SK-N-SH treated with all-trans-retinoic acid at 6 μM for 48 hours (cell line): ENCODE data around the gene ARHGEF10L.

Experiments
- ATAC-seq: fragments of 200-7000 bp; cut with Tn5 transposase; 3 replicates; pipeline ENCODE4 v1.9.1; 2020; ENCODE audit warnings: mild to moderate bottlenecking, moderate library complexity
- ARNTL ChIP-seq: fragments of 450-650 bp; formaldehyde crosslinking; IDR thresholded peaks from 2 replicates; pipeline ENCODE4 v1.5.0; 2020; ENCODE audit warnings: low read depth, mild to moderate bottlenecking, moderate library complexity, borderline replicate concordance
- CSDC2 ChIP-seq: fragments of 250-450 bp; sonication (Bioruptor Pico); IDR thresholded peaks from 2 replicates; pipeline ENCODE4 v1.5.0; 2020; ENCODE audit warnings: mild to moderate bottlenecking, moderate library complexity
- ESRRG ChIP-seq: fragments of 250-450 bp; sonication (Bioruptor Pico); IDR thresholded peaks from 2 replicates; pipeline ENCODE4 v1.6.1; 2021; ENCODE audit warnings: mild to moderate bottlenecking
- ISL1 ChIP-seq: fragments of 250-450 bp; sonication (Bioruptor Pico); IDR thresholded peaks from 2 replicates; pipeline ENCODE4 v2.1.2; 2022; ENCODE audit warnings: mild to moderate bottlenecking, moderate library complexity
- OSR1 ChIP-seq: fragments of 250-450 bp; sonication (Bioruptor Pico); IDR thresholded peaks from 2 replicates; pipeline ENCODE4 v1.8.0; 2022; ENCODE audit warnings: moderate library complexity, mild to moderate bottlenecking, inconsistent platforms
- PPARA ChIP-seq: fragments of 250-450 bp; sonication (Bioruptor Pico); IDR thresholded peaks from 2 replicates; pipeline ENCODE4 v1.5.0; 2020; ENCODE audit warnings: mild to moderate bottlenecking, borderline replicate concordance
- TCF4 ChIP-seq: fragments of 250-450 bp; sonication (Bioruptor Pico); IDR thresholded peaks from 2 replicates; pipeline ENCODE4 v1.8.0; 2021; ENCODE audit warnings: mild to moderate bottlenecking, moderate library complexity, borderline replicate concordance
- ZC3H10 ChIP-seq: fragments of 250-450 bp; sonication (Bioruptor Pico); IDR thresholded peaks from 2 replicates; pipeline ENCODE4 v1.5.1; 2021; ENCODE audit warnings: mild to moderate bottlenecking, moderate library complexity
- ZNF565 ChIP-seq: fragments of 450-650 bp; formaldehyde crosslinking; conservative IDR thresholded peaks from 2 replicates; pipeline ENCODE4 v1.5.0; 2020; ENCODE audit warnings: low read depth, mild to moderate bottlenecking, moderate library complexity
- ZNF8 ChIP-seq: fragments of 450-650 bp; formaldehyde crosslinking; IDR thresholded peaks from 2 replicates; pipeline ENCODE4 v1.5.0; 2020; ENCODE audit warnings: mild to moderate bottlenecking, moderate library complexity
- TF ChIP-seq, protein P1 (sequence below): fragments of 250-450 bp; sonication (Bioruptor Pico); IDR thresholded peaks from 2 replicates; pipeline ENCODE4 v1.5.0; 2020; ENCODE audit warnings: mild to moderate bottlenecking, moderate library complexity
- TF ChIP-seq, protein P2 (sequence below): fragments of 250-450 bp; sonication (Bioruptor Pico); IDR thresholded peaks from 2 replicates; pipeline ENCODE4 v1.5.1; 2020; ENCODE audit warnings: low read depth, mild to moderate bottlenecking, moderate library complexity
- TF ChIP-seq, protein P3 (sequence below): fragments of 250-450 bp; sonication (Bioruptor Pico); IDR thresholded peaks from 2 replicates; pipeline ENCODE4 v1.8.0; 2020; ENCODE audit warnings: mild to moderate bottlenecking, moderate library complexity, borderline replicate concordance
- TF ChIP-seq, protein P4 (sequence below): fragments of 250-450 bp; sonication (Bioruptor Pico); IDR thresholded peaks from 2 replicates; pipeline ENCODE4 v1.8.0; 2021; ENCODE audit warnings: low read depth, mild to moderate bottlenecking, moderate library complexity, borderline replicate concordance
- TF ChIP-seq, protein P5 (sequence below): fragments of 250-450 bp; sonication (Bioruptor Pico); IDR thresholded peaks from 2 replicates; pipeline ENCODE4 v1.5.1; 2021; ENCODE audit warnings: mild to moderate bottlenecking, moderate library complexity

ARHGEF10L gene

DNA sequence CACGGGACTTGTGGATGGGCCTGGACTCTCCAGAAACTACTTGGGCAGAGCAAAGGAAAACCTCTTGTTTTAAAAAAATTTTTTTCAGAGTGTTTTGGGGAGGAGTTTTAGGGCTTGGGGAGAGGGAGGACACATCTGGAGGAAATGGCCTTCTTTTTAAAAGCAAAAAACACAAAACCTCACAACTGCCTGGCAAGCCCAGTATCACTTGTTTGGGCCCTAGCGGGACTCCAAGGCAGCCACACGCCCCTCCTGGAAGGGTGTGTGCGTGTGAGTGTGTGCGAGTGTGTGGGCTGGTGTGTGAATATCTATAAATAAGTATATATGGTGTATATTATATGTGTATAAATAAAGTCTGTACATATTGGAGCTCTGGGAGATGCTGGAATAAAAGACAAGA is 158.0 kb downstream of the ARHGEF10L start:
- ATAC-seq, result no peak
- TF ChIP-seq TCF4, result no peak
- no peak for TF ChIP-seq OSR1 (CRISPR knock-in tag)
- no peak for TF ChIP-seq ZNF8
- TF ChIP-seq, protein P1, sequence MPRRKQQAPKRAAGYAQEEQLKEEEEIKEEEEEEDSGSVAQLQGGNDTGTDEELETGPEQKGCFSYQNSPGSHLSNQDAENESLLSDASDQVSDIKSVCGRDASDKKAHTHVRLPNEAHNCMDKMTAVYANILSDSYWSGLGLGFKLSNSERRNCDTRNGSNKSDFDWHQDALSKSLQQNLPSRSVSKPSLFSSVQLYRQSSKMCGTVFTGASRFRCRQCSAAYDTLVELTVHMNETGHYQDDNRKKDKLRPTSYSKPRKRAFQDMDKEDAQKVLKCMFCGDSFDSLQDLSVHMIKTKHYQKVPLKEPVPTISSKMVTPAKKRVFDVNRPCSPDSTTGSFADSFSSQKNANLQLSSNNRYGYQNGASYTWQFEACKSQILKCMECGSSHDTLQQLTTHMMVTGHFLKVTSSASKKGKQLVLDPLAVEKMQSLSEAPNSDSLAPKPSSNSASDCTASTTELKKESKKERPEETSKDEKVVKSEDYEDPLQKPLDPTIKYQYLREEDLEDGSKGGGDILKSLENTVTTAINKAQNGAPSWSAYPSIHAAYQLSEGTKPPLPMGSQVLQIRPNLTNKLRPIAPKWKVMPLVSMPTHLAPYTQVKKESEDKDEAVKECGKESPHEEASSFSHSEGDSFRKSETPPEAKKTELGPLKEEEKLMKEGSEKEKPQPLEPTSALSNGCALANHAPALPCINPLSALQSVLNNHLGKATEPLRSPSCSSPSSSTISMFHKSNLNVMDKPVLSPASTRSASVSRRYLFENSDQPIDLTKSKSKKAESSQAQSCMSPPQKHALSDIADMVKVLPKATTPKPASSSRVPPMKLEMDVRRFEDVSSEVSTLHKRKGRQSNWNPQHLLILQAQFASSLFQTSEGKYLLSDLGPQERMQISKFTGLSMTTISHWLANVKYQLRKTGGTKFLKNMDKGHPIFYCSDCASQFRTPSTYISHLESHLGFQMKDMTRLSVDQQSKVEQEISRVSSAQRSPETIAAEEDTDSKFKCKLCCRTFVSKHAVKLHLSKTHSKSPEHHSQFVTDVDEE (CRISPR knock-in tag), result no peak
- no peak for TF ChIP-seq CSDC2 (CRISPR knock-in tag)
- no peak for TF ChIP-seq ARNTL (CRISPR knock-in tag)
- TF ChIP-seq PPARA (CRISPR knock-in tag), result no peak
- TF ChIP-seq ZNF565 (CRISPR knock-in tag), result no peak
- TF ChIP-seq, protein P2, sequence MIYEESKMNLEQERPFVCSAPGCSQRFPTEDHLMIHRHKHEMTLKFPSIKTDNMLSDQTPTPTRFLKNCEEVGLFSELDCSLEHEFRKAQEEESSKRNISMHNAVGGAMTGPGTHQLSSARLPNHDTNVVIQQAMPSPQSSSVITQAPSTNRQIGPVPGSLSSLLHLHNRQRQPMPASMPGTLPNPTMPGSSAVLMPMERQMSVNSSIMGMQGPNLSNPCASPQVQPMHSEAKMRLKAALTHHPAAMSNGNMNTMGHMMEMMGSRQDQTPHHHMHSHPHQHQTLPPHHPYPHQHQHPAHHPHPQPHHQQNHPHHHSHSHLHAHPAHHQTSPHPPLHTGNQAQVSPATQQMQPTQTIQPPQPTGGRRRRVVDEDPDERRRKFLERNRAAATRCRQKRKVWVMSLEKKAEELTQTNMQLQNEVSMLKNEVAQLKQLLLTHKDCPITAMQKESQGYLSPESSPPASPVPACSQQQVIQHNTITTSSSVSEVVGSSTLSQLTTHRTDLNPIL (CRISPR knock-in tag), result no peak
- TF ChIP-seq, protein P3, sequence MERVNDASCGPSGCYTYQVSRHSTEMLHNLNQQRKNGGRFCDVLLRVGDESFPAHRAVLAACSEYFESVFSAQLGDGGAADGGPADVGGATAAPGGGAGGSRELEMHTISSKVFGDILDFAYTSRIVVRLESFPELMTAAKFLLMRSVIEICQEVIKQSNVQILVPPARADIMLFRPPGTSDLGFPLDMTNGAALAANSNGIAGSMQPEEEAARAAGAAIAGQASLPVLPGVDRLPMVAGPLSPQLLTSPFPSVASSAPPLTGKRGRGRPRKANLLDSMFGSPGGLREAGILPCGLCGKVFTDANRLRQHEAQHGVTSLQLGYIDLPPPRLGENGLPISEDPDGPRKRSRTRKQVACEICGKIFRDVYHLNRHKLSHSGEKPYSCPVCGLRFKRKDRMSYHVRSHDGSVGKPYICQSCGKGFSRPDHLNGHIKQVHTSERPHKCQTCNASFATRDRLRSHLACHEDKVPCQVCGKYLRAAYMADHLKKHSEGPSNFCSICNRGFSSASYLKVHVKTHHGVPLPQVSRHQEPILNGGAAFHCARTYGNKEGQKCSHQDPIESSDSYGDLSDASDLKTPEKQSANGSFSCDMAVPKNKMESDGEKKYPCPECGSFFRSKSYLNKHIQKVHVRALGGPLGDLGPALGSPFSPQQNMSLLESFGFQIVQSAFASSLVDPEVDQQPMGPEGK (CRISPR knock-in tag), result no peak
- TF ChIP-seq, all 23 proteins: peak for 0

DNA sequence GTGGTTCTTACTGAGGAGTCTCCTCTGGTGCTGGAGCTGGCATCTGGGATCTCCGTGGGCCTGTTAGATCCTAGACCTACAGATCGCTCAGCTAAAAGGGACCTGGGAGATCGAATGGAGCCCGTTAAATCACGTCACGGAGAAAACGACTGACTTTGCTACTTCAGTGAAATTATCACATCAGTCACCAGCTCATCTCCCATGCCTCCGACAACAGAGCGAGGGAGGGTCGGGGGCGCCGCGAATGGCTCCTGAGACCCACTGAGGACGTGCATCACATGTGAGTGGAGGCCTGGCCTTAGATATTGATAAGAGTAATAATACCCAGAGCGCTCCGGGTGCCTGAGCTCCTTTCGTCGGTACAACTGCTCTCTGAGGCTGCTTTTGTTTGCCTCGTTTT is 160.1 kb downstream of the ARHGEF10L start:
- no peak for ATAC-seq
- TF ChIP-seq, protein P2 (CRISPR knock-in tag), result no peak
- TF ChIP-seq, protein P4, sequence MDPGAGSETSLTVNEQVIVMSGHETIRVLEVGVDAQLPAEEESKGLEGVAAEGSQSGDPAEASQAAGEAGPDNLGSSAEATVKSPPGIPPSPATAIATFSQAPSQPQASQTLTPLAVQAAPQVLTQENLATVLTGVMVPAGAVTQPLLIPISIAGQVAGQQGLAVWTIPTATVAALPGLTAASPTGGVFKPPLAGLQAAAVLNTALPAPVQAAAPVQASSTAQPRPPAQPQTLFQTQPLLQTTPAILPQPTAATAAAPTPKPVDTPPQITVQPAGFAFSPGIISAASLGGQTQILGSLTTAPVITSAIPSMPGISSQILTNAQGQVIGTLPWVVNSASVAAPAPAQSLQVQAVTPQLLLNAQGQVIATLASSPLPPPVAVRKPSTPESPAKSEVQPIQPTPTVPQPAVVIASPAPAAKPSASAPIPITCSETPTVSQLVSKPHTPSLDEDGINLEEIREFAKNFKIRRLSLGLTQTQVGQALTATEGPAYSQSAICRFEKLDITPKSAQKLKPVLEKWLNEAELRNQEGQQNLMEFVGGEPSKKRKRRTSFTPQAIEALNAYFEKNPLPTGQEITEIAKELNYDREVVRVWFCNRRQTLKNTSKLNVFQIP (CRISPR knock-in tag), result no peak
- TF ChIP-seq, protein P5, sequence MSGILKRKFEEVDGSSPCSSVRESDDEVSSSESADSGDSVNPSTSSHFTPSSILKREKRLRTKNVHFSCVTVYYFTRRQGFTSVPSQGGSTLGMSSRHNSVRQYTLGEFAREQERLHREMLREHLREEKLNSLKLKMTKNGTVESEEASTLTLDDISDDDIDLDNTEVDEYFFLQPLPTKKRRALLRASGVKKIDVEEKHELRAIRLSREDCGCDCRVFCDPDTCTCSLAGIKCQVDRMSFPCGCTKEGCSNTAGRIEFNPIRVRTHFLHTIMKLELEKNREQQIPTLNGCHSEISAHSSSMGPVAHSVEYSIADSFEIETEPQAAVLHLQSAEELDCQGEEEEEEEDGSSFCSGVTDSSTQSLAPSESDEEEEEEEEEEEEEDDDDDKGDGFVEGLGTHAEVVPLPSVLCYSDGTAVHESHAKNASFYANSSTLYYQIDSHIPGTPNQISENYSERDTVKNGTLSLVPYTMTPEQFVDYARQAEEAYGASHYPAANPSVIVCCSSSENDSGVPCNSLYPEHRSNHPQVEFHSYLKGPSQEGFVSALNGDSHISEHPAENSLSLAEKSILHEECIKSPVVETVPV (CRISPR knock-in tag), result no peak
- TF ChIP-seq TCF4, result no peak
- no peak for TF ChIP-seq ZC3H10 (CRISPR knock-in tag)
- TF ChIP-seq ISL1 (CRISPR knock-in tag), result no peak
- no peak for TF ChIP-seq ZNF8
- TF ChIP-seq, protein P1 (CRISPR knock-in tag), result no peak
- TF ChIP-seq ESRRG (CRISPR knock-in tag), result no peak
- TF ChIP-seq OSR1 (CRISPR knock-in tag), result no peak
- TF ChIP-seq, protein P3 (CRISPR knock-in tag), result no peak
- TF ChIP-seq, all 23 proteins: peak for 0
